Smooth muscle cell (in vitro differentiated cells): ENCODE measurements around the gene KDM1A. TPM values are rescaled to one million over a fixed set of nuclear protein-coding genes. Genes with fewer than 3 reads are reported as not detected.

Source experiments
- DNase-seq: peaks from one replicate; lab custom pipeline; 2025; ENCODE audit not compliant: unreplicated experiment; lab: John Stamatoyannopoulos, UW
- H2AFZ ChIP-seq: fragments of 200-600 bp; sonication (generic); 2 replicates; pipeline ENCODE4 v1.6.0; 2016; ENCODE audit warnings: antibody characterized with exemption, low read depth, mild to moderate bottlenecking
- H3F3A ChIP-seq: fragments of 200-600 bp; sonication (generic); 2 replicates; pipeline ENCODE4 v1.6.0; 2017; ENCODE audit warnings: antibody characterized with exemption, low read depth
- H3K27ac ChIP-seq: fragments of 200-600 bp; sonication (generic); 2 replicates; pipeline ENCODE4 v1.5.1; 2016; ENCODE audit warnings: low read depth, mild to moderate bottlenecking
- H3K27me3 ChIP-seq: fragments of 200-600 bp; sonication (generic); 2 replicates; pipeline ENCODE4 v1.6.1; 2016; ENCODE audit warnings: low read depth, mild to moderate bottlenecking
- H3K36me3 ChIP-seq: fragments of 200-600 bp; sonication (generic); 2 replicates; pipeline ENCODE4 v1.5.1; 2016; ENCODE audit warnings: low read depth
- H3K4me1 ChIP-seq: fragments of 200-600 bp; sonication (generic); 2 replicates; pipeline ENCODE4 v1.5.1; 2016; ENCODE audit warnings: low read depth
- H3K4me2 ChIP-seq: fragments of 200-600 bp; sonication (generic); 2 replicates; pipeline ENCODE4 v1.6.0; 2016; ENCODE audit warnings: mild to moderate bottlenecking
- H3K4me3 ChIP-seq: fragments of 200-600 bp; sonication (generic); 2 replicates; pipeline ENCODE4 v1.5.1; 2016; ENCODE audit warnings: mild to moderate bottlenecking
- H3K79me2 ChIP-seq: fragments of 200-600 bp; sonication (generic); 2 replicates; pipeline ENCODE4 v1.6.0; 2016; ENCODE audit warnings: low read depth, mild to moderate bottlenecking
- H3K9ac ChIP-seq: fragments of 200-600 bp; sonication (generic); 2 replicates; pipeline ENCODE4 v1.6.0; 2016; ENCODE audit warnings: low read depth
- H3K9me3 ChIP-seq: fragments of 200-600 bp; sonication (generic); replicated peaks from 2 replicates; pipeline ENCODE4 v1.5.1; 2016; ENCODE audit warnings: low read depth
- H4K20me1 ChIP-seq: fragments of 200-600 bp; sonication (generic); 2 replicates; pipeline ENCODE4 v1.6.0; 2016; ENCODE audit warnings: low read depth
- WGBS: methylation state at CpG from one replicate; pipeline ENCODE4 v1.1.7; 2016; ENCODE audit warnings: low lambda C conversion rate; 5-methylcytosine and 5-hydroxymethylcytosine counted together
- polyA plus RNA-seq: library from polyadenylated mRNA; unstranded; fragments of >200 nt; fragmentation: Nextera tagmentation; extraction: Ambion mirVana; gene quantifications from 2 replicates; pipeline ENCODE4 v1.2.1, GENCODE V29; 2016
- total RNA-seq: library from RNA; depleted of rRNA; stranded (reverse); fragments of >200 nt; gene quantifications from 2 replicates; pipeline ENCODE4 v1.2.3, GENCODE V29; 2014
- TF ChIP-seq, protein P1 (sequence below): fragments of 200-600 bp; sonication (generic); IDR thresholded peaks from 2 replicates; pipeline ENCODE4 v1.5.1; 2017; ENCODE audit warnings: borderline replicate concordance, mild to moderate bottlenecking, antibody characterized with exemption; ENCODE audit not compliant: insufficient read depth, poor library complexity, severe bottlenecking

The KDM1A gene
- total and polyA plus RNA-seq, 2 experiments from 2014 or later: 93.0 to 103 TPM

DNA sequence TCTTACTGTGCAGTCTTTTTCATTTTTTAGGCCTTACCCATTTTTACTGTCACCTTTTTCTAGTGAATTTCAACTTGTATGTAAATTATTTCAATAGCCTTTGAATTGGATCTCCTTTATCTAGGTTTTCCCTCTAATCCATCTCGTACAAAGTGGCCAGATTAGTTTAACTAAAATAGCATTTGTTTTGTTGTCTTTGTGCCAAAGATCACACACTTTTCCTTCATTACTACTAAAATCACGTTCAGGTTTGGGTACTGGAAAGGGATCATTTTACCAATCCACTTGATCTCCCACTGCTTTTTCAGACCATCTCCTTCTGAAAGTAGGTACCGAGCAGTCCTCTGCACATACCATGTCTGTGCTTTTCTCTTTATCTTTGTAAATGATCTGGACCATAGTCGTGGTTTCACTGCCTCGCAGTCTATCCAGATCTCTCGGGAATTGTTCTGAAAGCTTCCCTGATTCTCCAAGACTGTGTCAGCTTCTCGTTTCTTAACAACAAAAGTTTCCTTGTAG is 20.1 kb downstream of the KDM1A start:
- Histone ChIP-seq H3K27ac (no peak overlapping the region), H4K20me1 (peaks cover 97% of the 10 kb centered on the region), H2AFZ (no peak overlapping the region), H3K4me3 (no peak overlapping the region), H3K36me3 (no peaks in the 10 kb centered on the region), H3K79me2 (peaks cover 94% of the 10 kb centered on the region), H3K4me1 (peaks cover 8% of the 10 kb centered on the region), H3F3A (no peaks in the 10 kb centered on the region), H3K27me3 (no peaks in the 10 kb centered on the region), H3K9ac (no peak overlapping the region), H3K4me2 (no peak overlapping the region), H3K9me3 (no peaks in the 10 kb centered on the region)
- DNase-seq: no peak
- 57% methylated on average over 7 of the region's 7 CpGs for WGBS
- TF ChIP-seq, protein P1, sequence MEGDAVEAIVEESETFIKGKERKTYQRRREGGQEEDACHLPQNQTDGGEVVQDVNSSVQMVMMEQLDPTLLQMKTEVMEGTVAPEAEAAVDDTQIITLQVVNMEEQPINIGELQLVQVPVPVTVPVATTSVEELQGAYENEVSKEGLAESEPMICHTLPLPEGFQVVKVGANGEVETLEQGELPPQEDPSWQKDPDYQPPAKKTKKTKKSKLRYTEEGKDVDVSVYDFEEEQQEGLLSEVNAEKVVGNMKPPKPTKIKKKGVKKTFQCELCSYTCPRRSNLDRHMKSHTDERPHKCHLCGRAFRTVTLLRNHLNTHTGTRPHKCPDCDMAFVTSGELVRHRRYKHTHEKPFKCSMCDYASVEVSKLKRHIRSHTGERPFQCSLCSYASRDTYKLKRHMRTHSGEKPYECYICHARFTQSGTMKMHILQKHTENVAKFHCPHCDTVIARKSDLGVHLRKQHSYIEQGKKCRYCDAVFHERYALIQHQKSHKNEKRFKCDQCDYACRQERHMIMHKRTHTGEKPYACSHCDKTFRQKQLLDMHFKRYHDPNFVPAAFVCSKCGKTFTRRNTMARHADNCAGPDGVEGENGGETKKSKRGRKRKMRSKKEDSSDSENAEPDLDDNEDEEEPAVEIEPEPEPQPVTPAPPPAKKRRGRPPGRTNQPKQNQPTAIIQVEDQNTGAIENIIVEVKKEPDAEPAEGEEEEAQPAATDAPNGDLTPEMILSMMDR: no peak

DNA sequence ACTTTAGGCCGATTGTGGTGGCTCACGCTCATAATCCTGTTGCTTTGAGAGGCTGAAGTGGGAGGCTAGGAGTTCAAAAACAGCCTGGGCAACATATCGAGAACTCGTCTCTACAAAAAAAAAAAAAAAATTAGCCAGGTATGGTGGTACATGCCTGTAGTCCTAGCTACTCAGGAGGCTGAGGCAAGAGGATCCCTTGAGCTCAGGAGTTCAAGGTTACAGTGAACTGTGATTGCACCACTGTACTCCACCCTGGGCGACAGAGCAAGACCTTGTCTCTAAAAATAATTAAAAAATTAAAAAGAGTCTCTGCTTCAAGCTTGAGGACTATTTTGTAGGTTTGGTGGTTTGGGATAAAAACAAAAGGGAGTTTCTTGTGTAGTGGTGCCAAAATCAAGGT is 21.2 kb downstream of the KDM1A start:
- no peaks in the 10 kb centered on the region for H3K27me3 ChIP-seq
- H3K4me1 ChIP-seq: peaks cover 7% of the 10 kb centered on the region
- no peak overlapping the region for H3K9ac ChIP-seq
- 95% methylated on average over 5 of the region's 5 CpGs for WGBS
- H4K20me1 ChIP-seq: peaks cover 97% of the 10 kb centered on the region
- no peak overlapping the region for H3K4me2 ChIP-seq
- peaks cover 94% of the 10 kb centered on the region for H3K79me2 ChIP-seq
- no peak overlapping the region for H3K4me3 ChIP-seq
- no peak overlapping the region for H2AFZ ChIP-seq
- no peak overlapping the region for H3K27ac ChIP-seq
- TF ChIP-seq, protein P1: no peak
- H3K36me3 ChIP-seq: no peaks in the 10 kb centered on the region
- no peaks in the 10 kb centered on the region for H3F3A ChIP-seq
- no peak for DNase-seq
- no peaks in the 10 kb centered on the region for H3K9me3 ChIP-seq

DNA sequence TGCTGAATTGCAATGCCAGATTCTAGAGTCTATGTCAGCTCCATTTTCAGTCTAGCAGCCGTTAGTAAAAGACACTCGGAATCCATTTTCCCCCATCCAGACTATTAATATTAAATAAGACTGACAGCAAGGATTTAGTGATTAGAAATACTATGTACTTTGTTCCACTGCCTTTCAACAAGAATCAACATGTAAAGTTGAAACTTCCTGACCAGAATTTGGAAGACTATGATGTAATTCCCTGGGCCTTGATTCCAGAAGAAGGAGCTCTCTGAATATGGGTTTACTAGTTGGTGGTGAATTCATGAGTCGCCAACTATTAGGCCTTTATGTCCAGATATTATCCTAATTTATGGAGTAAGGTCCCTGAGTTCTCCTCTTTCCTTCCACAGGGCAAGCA is 24.8 kb downstream of the KDM1A start:
- Histone ChIP-seq H3K4me2 (no peak overlapping the region), H3K79me2 (peaks cover 93% of the 10 kb centered on the region), H4K20me1 (peaks cover 97% of the 10 kb centered on the region), H3K4me1 (no peaks in the 10 kb centered on the region), H3K27ac (no peak overlapping the region), H3K9ac (no peak overlapping the region), H3K4me3 (no peak overlapping the region), H3K36me3 (no peaks in the 10 kb centered on the region), H3F3A (no peaks in the 10 kb centered on the region), H2AFZ (no peak overlapping the region), H3K9me3 (no peaks in the 10 kb centered on the region), H3K27me3 (no peaks in the 10 kb centered on the region)
- 90% methylated on average over 3 of the region's 3 CpGs for WGBS
- TF ChIP-seq, protein P1: no peak
- no peak for DNase-seq

DNA sequence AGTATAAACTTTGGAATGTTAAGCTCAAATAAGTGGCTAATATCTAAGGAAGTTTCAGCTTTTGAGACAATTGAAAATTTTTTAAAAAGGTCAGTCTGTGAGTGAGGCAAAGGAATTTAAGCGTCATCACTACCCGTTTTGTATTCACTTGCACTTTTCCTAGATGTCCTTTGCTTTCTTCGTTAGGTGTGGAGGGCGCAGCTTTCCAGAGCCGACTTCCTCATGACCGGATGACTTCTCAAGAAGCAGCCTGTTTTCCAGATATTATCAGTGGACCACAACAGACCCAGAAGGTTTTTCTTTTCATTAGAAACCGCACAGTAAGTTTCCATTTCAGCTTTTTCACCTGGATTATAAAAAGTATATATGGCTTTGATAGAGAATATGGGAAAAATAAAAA is 30.9 kb downstream of the KDM1A start:
- TF ChIP-seq, protein P1: no peak
- DNase-seq: no peak
- peaks cover 4% of the 10 kb centered on the region for H3K36me3 ChIP-seq
- H3F3A ChIP-seq: peaks cover 9% of the 10 kb centered on the region
- no peaks in the 10 kb centered on the region for H3K4me1 ChIP-seq
- no peak overlapping the region for H3K27ac ChIP-seq
- H2AFZ ChIP-seq: no peak overlapping the region
- H3K9ac ChIP-seq: no peak overlapping the region
- peaks cover 98% of the 10 kb centered on the region for H4K20me1 ChIP-seq
- no peaks in the 10 kb centered on the region for H3K27me3 ChIP-seq
- peaks cover 62% of the 10 kb centered on the region for H3K79me2 ChIP-seq
- WGBS: 87% methylated on average over 7 of the region's 7 CpGs
- no peak overlapping the region for H3K4me2 ChIP-seq
- H3K4me3 ChIP-seq: no peak overlapping the region
- no peaks in the 10 kb centered on the region for H3K9me3 ChIP-seq
